ENCODE data around the gene CCDC177.

DNA sequence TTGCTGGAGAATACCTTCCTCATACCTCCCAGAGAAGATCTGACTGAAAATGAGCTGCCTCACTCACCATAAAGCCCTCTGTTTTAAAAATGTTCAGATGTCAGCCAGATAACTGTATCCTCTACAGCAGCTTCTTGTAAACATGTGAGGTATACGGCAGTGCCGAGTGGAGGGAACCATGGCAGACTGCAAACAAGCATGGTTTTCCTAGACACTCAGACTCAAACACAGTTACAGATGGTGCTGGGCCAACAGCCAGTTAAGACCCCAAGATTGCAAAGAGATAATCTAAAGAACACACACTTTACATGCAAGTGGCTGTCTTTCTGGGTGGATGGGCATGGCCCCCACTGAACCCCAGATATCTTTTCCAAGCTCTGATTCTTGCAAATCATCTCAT is 16.6 kb upstream of the CCDC177 start:
- TF ChIP-seq POLR2AphosphoS5 (IDR thresholded peaks at IDR 0.05; ENCODE audit: borderline replicate concordance, low read depth, low read length) (no peak), EZH2 (IDR thresholded peaks at IDR 0.05) (no peak), FOXP2 (optimal IDR thresholded peaks at IDR 0.05; ENCODE audit: control extremely low read depth, extremely low read length, insufficient read depth) (no peak)
